ENCODE data around the gene BLVRB. TPM values are rescaled to one million over a fixed set of nuclear protein-coding genes. Genes with fewer than 3 reads are reported as not detected.
A peak's percentile ranks its signal among the peaks of the same experiment; 100 is the strongest.

Gene BLVRB
- total RNA-seq, 4 donors from 2014 or later = 146 to 209 (median 164) TPM

- H3K27me3 ChIP-seq = no peaks in the 10 kb centered on the region
- peaks cover 0 to 29% of the 10 kb centered on the region in 2 donors for H3K36me3 ChIP-seq
- H3K9me3 ChIP-seq = no peaks in the 10 kb centered on the region
- H3K4me3 ChIP-seq = no peak overlapping the region
- H3K4me1 ChIP-seq = peaks cover 0 to 23% (median 0%) of the 10 kb centered on the region in 3 donors
- no peak overlapping the region for H3K27ac ChIP-seq
- WGBS, 2 donors (ENCODE audit: low coverage in 1 of 2) = 8 to 17% methylated on average over 2 of the region's 3 CpGs
- ATAC-seq = no peak
- no peak for TF ChIP-seq POLR2A (IDR thresholded peaks at IDR 0.05)
- no peak for TF ChIP-seq POLR2AphosphoS5 (IDR thresholded peaks at IDR 0.05)
- no peak for TF ChIP-seq CTCF (IDR thresholded peaks at IDR 0.05)
- TF ChIP-seq EP300 (IDR thresholded peaks at IDR 0.05) = no peak
Observed at GRCh38 chr19:40400559-40400958, 65.0 kb downstream of the BLVRB start.

GRCh38 chr19:40398417-40399131 lies 67.0 kb downstream of the BLVRB start:
- Histone ChIP-seq H3K4me1 (peaks cover 0 to 10% (median 0%) of the 10 kb centered on the region in 3 donors), H3K27me3 (no peaks in the 10 kb centered on the region), H3K9me3 (no peaks in the 10 kb centered on the region), H3K4me3 (peak overlapping the region in 1 of 2 donors; percentile 19), H3K36me3 (peaks cover 0 to 30% of the 10 kb centered on the region in 2 donors), H3K27ac (no peak overlapping the region)
- 48 to 64% methylated on average over 5 to 32 of the region's 49 CpGs for WGBS, 2 donors (ENCODE audit: low coverage in 1 of 2)
- TF ChIP-seq EP300 (IDR thresholded peaks at IDR 0.05) (no peak), POLR2AphosphoS5 (IDR thresholded peaks at IDR 0.05) (no peak), POLR2A (IDR thresholded peaks at IDR 0.05) (no peak), CTCF (IDR thresholded peaks at IDR 0.05) (no peak)
- no peak for ATAC-seq

Small RNA genes within 50 kb of the gene (small RNA-seq; reads per million reads assigned to genes)
- gene RF00017 = 0 reads per million in 4 donors

Other genes starting within 250 kb of the BLVRB start
- not detected for gene TTC9B, start 247.4 kb downstream of the BLVRB start, total RNA-seq
- under 1 TPM in 1 of 4 donors, not detected in 3; 0.13 TPM for gene CCNP, start 239.1 kb downstream of the BLVRB start, total RNA-seq
- gene AKT2, start 180.4 kb downstream of the BLVRB start, total RNA-seq = 10 to 100 TPM; 64.2 to 88.9 (median 72.8) TPM
- gene C19orf47, start 117.3 kb downstream of the BLVRB start, total RNA-seq = 10 to 100 TPM in 3 of 4 donors, 1 to 10 TPM in 1; 10.0 to 29.7 (median 19.2) TPM
- gene PLD3, start 117.0 kb downstream of the BLVRB start, total RNA-seq = 100 to 1,000 TPM; 237 to 302 (median 266) TPM
- 1 to 10 TPM in 1 of 4 donors, under 1 TPM in 1, not detected in 2; 0.19 to 1.1 TPM for gene HIPK4, start 75.6 kb downstream of the BLVRB start, total RNA-seq
- gene PRX, start 52.4 kb downstream of the BLVRB start, total RNA-seq = 10 to 100 TPM in 1 of 4 donors, 1 to 10 TPM in 3; 4.5 to 12.7 (median 6.7) TPM
- gene SERTAD1, start 39.8 kb downstream of the BLVRB start, total RNA-seq = 10 to 100 TPM; 16.6 to 22.1 (median 18.9) TPM
- gene SERTAD3, start 21.4 kb downstream of the BLVRB start, total RNA-seq = 10 to 100 TPM; 22.1 to 30.2 (median 26.4) TPM
- 1 to 10 TPM; 4.7 to 9.4 (median 5.9) TPM for gene SPTBN4, start 1.3 kb upstream of the BLVRB start, total RNA-seq
- 10 to 100 TPM; 30.3 to 50.1 (median 37.7) TPM for gene SHKBP1, start 111.1 kb upstream of the BLVRB start, total RNA-seq
- gene LTBP4, start 135.6 kb upstream of the BLVRB start, total RNA-seq = 100 to 1,000 TPM; 199 to 369 (median 320) TPM
- gene NUMBL, start 224.9 kb upstream of the BLVRB start, total RNA-seq = 10 to 100 TPM; 35.8 to 60.6 (median 49.1) TPM

Measured in gastroesophageal sphincter (tissue), 4 donors.